Karpas-422 (cell line): ENCODE data around the gene ADGRD1. TPM values are rescaled to one million over a fixed set of nuclear protein-coding genes. Genes with fewer than 3 reads are reported as not detected.

Source experiments
- DNase-seq: peaks from one replicate; pipeline ENCODE4 v3.0.0-alpha.2; 2015
- H2AFZ ChIP-seq: fragments of 200-600 bp; sonication (generic); 2 replicates; pipeline ENCODE4 v1.6.1; 2014; ENCODE audit warnings: antibody characterized with exemption, low read length, mixed read lengths
- H3K27ac ChIP-seq: fragments of 200-600 bp; sonication (generic); 2 replicates; pipeline ENCODE4 v1.5.1; 2014; ENCODE audit warnings: mild to moderate bottlenecking, low read length, moderate library complexity
- H3K27me3 ChIP-seq: fragments of 200-600 bp; sonication (generic); 2 replicates; pipeline ENCODE4 v1.6.1; 2014; ENCODE audit warnings: low read length, mixed read lengths
- H3K36me3 ChIP-seq: fragments of 200-600 bp; sonication (generic); 2 replicates; pipeline ENCODE4 v1.6.1; 2014; ENCODE audit warnings: low read length, mixed read lengths; ENCODE audit not compliant: insufficient read depth
- H3K4me1 ChIP-seq: fragments of 200-600 bp; sonication (generic); 2 replicates; pipeline ENCODE4 v1.6.1; 2014; ENCODE audit warnings: mild to moderate bottlenecking, low read length, mixed read lengths
- H3K4me2 ChIP-seq: fragments of 200-600 bp; sonication (generic); 2 replicates; pipeline ENCODE4 v1.6.1; 2014; ENCODE audit warnings: low read length, low read depth, mild to moderate bottlenecking; ENCODE audit not compliant: poor library complexity, severe bottlenecking
- H3K4me3 ChIP-seq: fragments of 200-600 bp; sonication (generic); 2 replicates; pipeline ENCODE4 v1.5.1; 2014; ENCODE audit warnings: mild to moderate bottlenecking, antibody characterized with exemption, low read length, mixed read lengths
- H3K79me2 ChIP-seq: fragments of 200-600 bp; sonication (generic); 2 replicates; pipeline ENCODE4 v1.6.1; 2014; ENCODE audit warnings: mild to moderate bottlenecking, low read length, mixed read lengths
- H3K9ac ChIP-seq: fragments of 200-600 bp; sonication (generic); 2 replicates; pipeline ENCODE4 v1.6.0; 2014; ENCODE audit warnings: low read length
- H3K9me2 ChIP-seq: fragments of 200-600 bp; sonication (generic), shearing (Covaris generic); replicated peaks from 2 replicates; pipeline ENCODE4 v1.6.0; 2014; ENCODE audit warnings: mild to moderate bottlenecking, low read length, moderate library complexity; ENCODE audit not compliant: insufficient read depth
- H3K9me3 ChIP-seq: fragments of 300-700, 200-600 bp; sonication (generic); 2 replicates; pipeline ENCODE4 v1.6.1; 2014; ENCODE audit warnings: low read length, mixed read lengths
- H4K20me1 ChIP-seq: fragments of 200-600 bp; sonication (generic); 2 replicates; pipeline ENCODE4 v1.6.1; 2014; ENCODE audit warnings: mild to moderate bottlenecking, antibody characterized with exemption, low read length, low read depth; ENCODE audit not compliant: insufficient read depth
- total RNA-seq: library from RNA; depleted of rRNA; stranded (reverse); fragments of >200 nt; shearing (Covaris generic); gene quantifications from 2 replicates; pipeline ENCODE4 v1.2.3, GENCODE V29; 2014; ENCODE audit warnings: low replicate concordance

Gene ADGRD1
- total RNA-seq, 1 experiment from 2014 or later = not detected

- Histone ChIP-seq H3K9ac (no peak overlapping the region), H3K36me3 (no peaks in the 10 kb centered on the region), H3K27ac (no peak overlapping the region), H2AFZ (no peak overlapping the region), H3K9me3 (no peaks in the 10 kb centered on the region), H3K4me1 (no peaks in the 10 kb centered on the region), H3K4me2 (no peak overlapping the region), H4K20me1 (no peaks in the 10 kb centered on the region), H3K27me3 (no peaks in the 10 kb centered on the region), H3K79me2 (no peaks in the 10 kb centered on the region), H3K4me3 (no peak overlapping the region), H3K9me2 (no peaks in the 10 kb centered on the region)
- DNase-seq = no peak
Measured at GRCh38 chr12:131131077-131131807, 177.5 kb downstream of the ADGRD1 start.

GRCh38 chr12:131131808-131132117, 178.1 kb downstream of the ADGRD1 start:
- Histone ChIP-seq H3K9me2 (no peaks in the 10 kb centered on the region), H3K27ac (no peak overlapping the region), H3K79me2 (no peaks in the 10 kb centered on the region), H3K4me3 (no peak overlapping the region), H3K36me3 (no peaks in the 10 kb centered on the region), H3K9me3 (no peaks in the 10 kb centered on the region), H3K27me3 (no peaks in the 10 kb centered on the region), H2AFZ (no peak overlapping the region), H4K20me1 (no peaks in the 10 kb centered on the region), H3K9ac (no peak overlapping the region), H3K4me1 (no peaks in the 10 kb centered on the region), H3K4me2 (no peak overlapping the region)
- DNase-seq = no peak

- H3K79me2 ChIP-seq = no peaks in the 10 kb centered on the region
- no peak overlapping the region for H2AFZ ChIP-seq
- no peak overlapping the region for H3K27ac ChIP-seq
- no peaks in the 10 kb centered on the region for H3K4me1 ChIP-seq
- H4K20me1 ChIP-seq = no peaks in the 10 kb centered on the region
- H3K4me3 ChIP-seq = no peak overlapping the region
- H3K9ac ChIP-seq = no peak overlapping the region
- H3K9me2 ChIP-seq = no peaks in the 10 kb centered on the region
- no peaks in the 10 kb centered on the region for H3K27me3 ChIP-seq
- H3K36me3 ChIP-seq = no peaks in the 10 kb centered on the region
- H3K4me2 ChIP-seq = no peak overlapping the region
- peak; percentile 88 for DNase-seq
- no peaks in the 10 kb centered on the region for H3K9me3 ChIP-seq
Measured at GRCh38 chr12:131132118-131132892, 178.6 kb downstream of the ADGRD1 start.

GRCh38 chr12:131133015-131133905, 179.6 kb downstream of the ADGRD1 start:
- Histone ChIP-seq H3K9ac (no peak overlapping the region), H2AFZ (no peak overlapping the region), H3K4me2 (no peak overlapping the region), H3K4me1 (no peaks in the 10 kb centered on the region), H3K27ac (no peak overlapping the region), H3K4me3 (no peak overlapping the region), H3K9me2 (no peaks in the 10 kb centered on the region), H3K36me3 (no peaks in the 10 kb centered on the region), H3K79me2 (no peaks in the 10 kb centered on the region), H3K27me3 (no peaks in the 10 kb centered on the region), H3K9me3 (no peaks in the 10 kb centered on the region), H4K20me1 (no peaks in the 10 kb centered on the region)
- no peak for DNase-seq

- Histone ChIP-seq H4K20me1 (no peaks in the 10 kb centered on the region), H2AFZ (no peak overlapping the region), H3K36me3 (no peaks in the 10 kb centered on the region), H3K79me2 (no peaks in the 10 kb centered on the region), H3K4me2 (no peak overlapping the region), H3K27me3 (no peaks in the 10 kb centered on the region), H3K9me2 (no peaks in the 10 kb centered on the region), H3K27ac (no peak overlapping the region), H3K4me3 (no peak overlapping the region), H3K4me1 (no peaks in the 10 kb centered on the region), H3K9ac (no peak overlapping the region), H3K9me3 (no peaks in the 10 kb centered on the region)
- no peak for DNase-seq
Measured at GRCh38 chr12:131133994-131134393, 180.3 kb downstream of the ADGRD1 start.

DNA sequence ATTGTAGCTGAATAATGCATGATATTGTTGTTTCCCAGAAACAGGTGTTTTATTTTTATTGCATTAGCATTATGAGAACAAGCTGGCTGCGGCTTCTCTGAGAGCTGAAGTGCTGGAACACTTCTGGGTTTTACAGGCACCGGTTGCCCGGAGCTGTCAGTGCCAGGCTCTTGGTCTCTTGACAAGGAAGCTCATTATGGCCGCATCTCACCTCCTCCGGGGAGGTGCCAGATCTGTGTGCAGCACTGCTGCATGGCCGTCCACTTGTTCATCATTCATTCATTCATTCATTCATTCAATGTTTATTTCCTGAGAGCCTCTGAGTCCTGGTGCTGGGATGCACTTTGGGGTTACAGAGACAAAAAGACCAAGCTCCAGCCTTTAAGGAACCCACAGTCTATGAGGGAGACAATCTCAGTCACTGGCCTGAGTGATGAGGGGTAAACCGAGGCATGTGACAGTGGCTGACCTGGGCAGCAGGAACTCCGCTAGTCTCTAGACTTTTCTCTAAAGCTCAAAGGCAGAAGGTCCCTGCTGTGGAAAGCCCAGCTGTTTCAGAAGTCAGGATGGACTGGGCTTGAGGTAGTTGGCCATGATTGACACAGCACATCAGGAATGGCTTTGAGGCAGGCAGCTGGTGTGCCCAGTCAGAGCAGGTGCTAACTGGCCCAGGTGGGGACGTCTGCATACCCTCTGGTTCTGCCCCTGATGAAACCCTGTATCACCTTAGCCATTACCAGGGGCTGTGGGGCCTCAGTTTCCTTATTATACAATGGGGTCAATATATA, 181.0 kb downstream of the ADGRD1 start:
- H3K9ac ChIP-seq = no peak overlapping the region
- no peaks in the 10 kb centered on the region for H3K4me1 ChIP-seq
- DNase-seq = no peak

DNA sequence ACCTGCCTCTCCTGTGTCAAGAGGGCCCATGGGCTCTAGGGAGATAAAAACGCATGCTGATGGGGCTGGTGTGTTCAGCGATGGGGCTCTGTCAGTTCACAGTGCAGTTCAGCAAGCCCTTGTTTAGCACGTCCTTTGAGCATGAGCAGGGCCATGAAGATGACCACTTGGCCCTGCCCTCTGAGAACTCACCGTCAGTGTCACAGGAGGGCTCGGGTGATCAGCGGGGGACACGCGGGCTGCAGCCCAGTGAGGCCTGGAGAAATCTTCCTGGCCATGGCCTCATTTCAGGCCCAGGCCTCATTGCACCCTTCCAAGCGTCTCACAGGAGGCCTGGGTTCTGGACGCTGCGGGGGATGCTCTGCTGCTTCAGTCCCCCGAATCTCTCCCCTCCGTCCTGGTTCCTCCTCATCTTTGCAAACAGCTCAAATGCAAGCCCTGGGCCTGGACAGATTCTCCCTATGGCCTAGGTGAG, 181.6 kb downstream of the ADGRD1 start:
- no peaks in the 10 kb centered on the region for H3K79me2 ChIP-seq
- H2AFZ ChIP-seq = no peak overlapping the region
- H4K20me1 ChIP-seq = no peaks in the 10 kb centered on the region
- no peak for DNase-seq
- no peaks in the 10 kb centered on the region for H3K27me3 ChIP-seq
- no peaks in the 10 kb centered on the region for H3K9me2 ChIP-seq
- no peaks in the 10 kb centered on the region for H3K36me3 ChIP-seq
- H3K4me1 ChIP-seq = no peaks in the 10 kb centered on the region
- no peak overlapping the region for H3K4me2 ChIP-seq
- no peak overlapping the region for H3K9ac ChIP-seq
- no peak overlapping the region for H3K27ac ChIP-seq
- H3K9me3 ChIP-seq = no peaks in the 10 kb centered on the region
- H3K4me3 ChIP-seq = no peak overlapping the region

More for the DNA sequence above, 181.0 kb downstream of the ADGRD1 start:
- H3K27me3 ChIP-seq = no peaks in the 10 kb centered on the region
- H3K27ac ChIP-seq = no peak overlapping the region
- H3K4me2 ChIP-seq = no peak overlapping the region
- H3K36me3 ChIP-seq = no peaks in the 10 kb centered on the region
- H3K9me2 ChIP-seq = no peaks in the 10 kb centered on the region
- no peak overlapping the region for H3K4me3 ChIP-seq
- no peak overlapping the region for H2AFZ ChIP-seq
- no peaks in the 10 kb centered on the region for H4K20me1 ChIP-seq
- no peaks in the 10 kb centered on the region for H3K79me2 ChIP-seq
- H3K9me3 ChIP-seq = no peaks in the 10 kb centered on the region
